Right cardiac atrium (tissue), 5 donors: Measurements from ENCODE around the gene MYO5A. TPM values are rescaled to one million over a fixed set of nuclear protein-coding genes. Genes with fewer than 3 reads are reported as not detected.

Experiments used
- ATAC-seq, 2 donors: fragments of 200-7000 bp; cut with Tn5 transposase; one replicate each; pipeline versions ENCODE4 v1.8.0 to v1.9.1; 2020; ENCODE audit warnings: moderate library complexity in 2 of 2, mild to moderate bottlenecking in 1 of 2
- DNase-seq, 3 donors: peaks; one replicate each; pipeline ENCODE4 v3.0.0-alpha.2; 2020
- H3K27ac ChIP-seq: one replicate; pipeline ENCODE4 v1.5.1; 2013; ENCODE audit warnings: mild to moderate bottlenecking, low read length, control low read depth, moderate library complexity
- H3K27me3 ChIP-seq: one replicate; pipeline ENCODE4 v1.6.1; 2013; ENCODE audit not compliant: control insufficient read depth, insufficient read depth
- H3K4me1 ChIP-seq: one replicate; pipeline ENCODE4 v1.6.1; 2013; ENCODE audit warnings: low read length; ENCODE audit not compliant: control insufficient read depth, insufficient read depth
- H3K4me3 ChIP-seq: one replicate; pipeline ENCODE4 v1.5.1; 2013; ENCODE audit warnings: low read length, control low read depth
- H3K9me3 ChIP-seq: one replicate; pipeline ENCODE4 v1.6.1; 2013; ENCODE audit warnings: low read length; ENCODE audit not compliant: control insufficient read depth
- WGBS: extraction: QIAGEN DNeasy Blood & Tissue Kit; methylation state at CpG from one replicate; pipeline ENCODE4 v1.1.7; 2013; 5-methylcytosine and 5-hydroxymethylcytosine counted together
- intact Hi-C, 4 donors: fragments of 100-400 bp; cut with DNase I; formaldehyde crosslinking; loops; one replicate each; pipeline versions ENCODE4 v1.11.0 to v1.14.0; 2022 to 2023
- polyA plus RNA-seq: library from polyadenylated mRNA; stranded (reverse); fragments of 200-250 nt; gene quantifications from one replicate; pipeline ENCODE4 v1.2.3, GENCODE V29; 2013
- total RNA-seq, 4 donors: library from RNA; stranded (reverse); fragmentation: NEBNext Ultra II Directional; extraction: Animal tissue kit (Norgen Biotek cat#: 25700); gene quantifications; one replicate each; pipeline ENCODE4 v1.2.1, GENCODE V29; 2021
- donor health status: healthy with polysubstance abuse.
- donor health status: DM: no; HTN: yes; CAD: no.
- donor health status: DM: no; HTN: no; CAD: no.
- donor health status: DM: no; HTN: yes; CAD: no; lungs with severe emphysema.
- donor health status: DM: yes; HTN: yes; CAD: no.

The MYO5A gene
- total and polyA plus RNA-seq, 5 donors: 4.1 to 17.7 (median 11.0) TPM

DNA sequence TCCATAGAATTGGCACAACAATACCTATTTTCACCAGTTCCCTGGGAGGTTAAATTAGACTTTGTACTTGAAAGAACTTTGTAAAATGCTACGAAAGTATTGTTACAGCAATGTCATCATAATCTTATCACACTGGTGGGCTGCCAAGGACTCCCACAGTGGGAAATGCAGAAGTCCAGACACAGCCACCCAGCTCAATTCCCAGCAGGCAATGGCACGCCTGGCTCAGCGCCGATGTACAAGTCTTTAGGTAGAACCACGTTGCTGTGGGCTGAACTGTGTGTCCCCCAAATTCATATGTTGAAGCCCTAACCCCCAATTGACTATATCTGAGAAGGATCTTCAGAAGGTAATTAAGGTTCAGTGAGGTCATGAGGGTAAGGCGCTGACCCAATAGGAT is 245.4 kb downstream of the MYO5A start:
- H3K27me3 ChIP-seq: no peaks in the 10 kb centered on the region
- DNase-seq (no peak), ATAC-seq (no peak)
- no peak overlapping the region for H3K4me3 ChIP-seq
- intact Hi-C loops: no loop called here
- no peaks in the 10 kb centered on the region for H3K4me1 ChIP-seq
- no peak overlapping the region for H3K27ac ChIP-seq
- no peaks in the 10 kb centered on the region for H3K9me3 ChIP-seq
- WGBS: 72% methylated on average over 6 of the region's 6 CpGs

DNA sequence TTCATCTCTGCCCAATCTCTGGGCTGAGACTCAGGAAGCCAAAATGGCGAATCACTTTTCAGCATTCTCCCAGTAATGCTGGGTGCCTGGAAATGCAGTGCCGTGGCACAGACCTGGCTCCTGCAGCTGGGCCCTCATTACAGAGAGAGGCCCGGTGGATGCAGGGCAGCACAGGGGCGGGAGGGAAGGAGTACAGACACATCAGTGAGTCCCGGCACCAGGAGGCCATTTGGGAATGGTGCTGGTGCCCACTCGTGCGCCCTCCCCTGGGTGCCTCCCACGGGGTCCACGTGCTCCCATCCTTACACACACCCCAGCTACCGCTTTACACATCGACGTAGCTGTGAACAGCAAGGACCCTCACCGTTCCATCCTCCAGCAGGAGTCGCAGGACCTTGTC is 246.3 kb downstream of the MYO5A start:
- intact Hi-C loops: no loop called here
- no peaks in the 10 kb centered on the region for H3K4me1 ChIP-seq
- 89% methylated on average over 14 of the region's 14 CpGs for WGBS
- no peaks in the 10 kb centered on the region for H3K27me3 ChIP-seq
- DNase-seq: no peak
- no peak overlapping the region for H3K4me3 ChIP-seq
- ATAC-seq: no peak
- H3K9me3 ChIP-seq: no peaks in the 10 kb centered on the region
- H3K27ac ChIP-seq: no peak overlapping the region

DNA sequence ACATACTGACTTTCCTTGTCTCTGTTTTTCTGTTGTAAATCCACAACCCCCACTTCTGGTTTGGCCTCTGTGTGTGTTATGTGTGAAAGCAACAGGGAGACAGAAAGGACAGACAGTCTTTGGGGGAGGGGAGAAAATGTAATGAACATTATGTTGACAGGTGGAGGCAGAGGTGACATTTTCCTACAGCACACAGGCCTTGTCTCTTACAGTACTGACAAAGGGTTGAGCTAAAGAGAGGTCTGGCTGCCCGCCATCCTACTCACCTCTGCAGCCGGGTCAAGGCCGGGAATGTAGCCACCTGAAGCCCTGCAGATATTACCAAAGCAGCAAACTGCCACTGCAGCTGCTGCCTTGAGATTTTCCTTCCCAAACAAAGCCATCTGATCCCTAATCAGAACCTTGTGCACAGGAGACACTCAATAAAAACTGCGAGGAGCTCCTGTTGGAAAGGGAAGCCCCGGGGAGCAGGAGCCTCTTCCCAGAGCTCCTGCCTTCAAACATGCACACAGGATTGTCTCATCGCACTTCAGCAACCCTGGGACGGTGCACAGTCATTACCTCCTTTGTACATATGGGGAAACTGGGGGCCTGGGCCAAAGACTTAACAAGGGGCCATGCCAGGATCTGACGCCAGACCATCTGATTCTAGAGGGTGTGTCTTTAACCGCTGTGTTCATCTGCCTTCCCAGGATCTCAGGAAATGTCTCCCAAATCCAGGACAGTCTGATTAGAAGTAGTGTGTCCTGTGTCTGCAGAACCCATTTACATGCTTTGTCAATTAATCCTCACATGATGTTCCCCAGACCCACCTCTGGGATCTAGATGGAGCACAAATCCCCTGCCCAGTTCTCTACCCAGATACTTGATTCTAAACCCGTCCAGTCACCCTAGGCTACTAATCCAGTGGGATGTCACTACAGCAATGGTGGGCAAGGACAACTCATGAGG is 247.3 kb downstream of the MYO5A start:
- Histone ChIP-seq H3K27ac (no peak overlapping the region), H3K9me3 (no peaks in the 10 kb centered on the region), H3K4me1 (no peaks in the 10 kb centered on the region), H3K27me3 (no peaks in the 10 kb centered on the region), H3K4me3 (no peak overlapping the region)
- no peak for DNase-seq
- ATAC-seq: no peak
- intact Hi-C loops: no loop called here
- 78% methylated on average over 10 of the region's 10 CpGs for WGBS

DNA sequence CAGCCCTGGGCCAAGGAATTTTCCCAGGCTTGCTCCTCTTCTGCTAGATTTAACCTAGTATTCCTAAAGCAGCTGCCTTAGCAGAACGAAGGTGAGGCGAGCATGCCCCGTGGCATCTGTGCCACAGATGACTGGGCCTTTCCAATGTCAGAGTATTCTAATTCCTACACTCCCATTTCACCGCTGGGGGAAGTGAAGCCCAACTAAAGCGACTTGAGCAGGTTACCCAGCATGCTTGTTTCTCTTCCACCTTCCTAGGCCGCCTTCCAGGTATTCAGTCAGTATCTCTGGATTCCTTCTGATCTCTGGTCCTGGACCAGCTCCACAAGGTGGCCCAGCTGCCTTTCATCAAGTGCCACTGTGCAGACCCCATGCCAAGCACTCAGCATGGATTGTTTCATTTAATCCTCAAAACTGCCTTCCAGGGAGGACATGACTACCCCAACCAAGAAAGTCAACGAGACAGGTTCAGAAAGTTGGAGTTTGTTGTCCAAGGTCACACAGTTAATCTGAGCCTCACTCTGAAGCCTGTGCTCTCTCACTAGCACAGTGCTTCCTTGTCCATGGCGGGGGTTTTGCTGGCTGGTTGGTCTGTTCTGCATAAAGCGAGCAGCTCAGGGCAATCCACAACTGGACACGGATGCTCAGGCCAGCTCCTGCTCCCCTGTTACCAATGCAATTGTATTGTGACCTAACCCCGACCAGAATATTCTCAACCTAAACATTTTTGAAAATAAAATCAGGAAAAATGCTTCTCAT is 248.2 kb downstream of the MYO5A start:
- no peaks in the 10 kb centered on the region for H3K27me3 ChIP-seq
- WGBS: 89% methylated on average over 11 of the region's 11 CpGs
- no peak for ATAC-seq
- no peaks in the 10 kb centered on the region for H3K4me1 ChIP-seq
- H3K9me3 ChIP-seq: no peaks in the 10 kb centered on the region
- H3K27ac ChIP-seq: no peak overlapping the region
- DNase-seq: no peak
- intact Hi-C loops: no loop called here
- no peak overlapping the region for H3K4me3 ChIP-seq

DNA sequence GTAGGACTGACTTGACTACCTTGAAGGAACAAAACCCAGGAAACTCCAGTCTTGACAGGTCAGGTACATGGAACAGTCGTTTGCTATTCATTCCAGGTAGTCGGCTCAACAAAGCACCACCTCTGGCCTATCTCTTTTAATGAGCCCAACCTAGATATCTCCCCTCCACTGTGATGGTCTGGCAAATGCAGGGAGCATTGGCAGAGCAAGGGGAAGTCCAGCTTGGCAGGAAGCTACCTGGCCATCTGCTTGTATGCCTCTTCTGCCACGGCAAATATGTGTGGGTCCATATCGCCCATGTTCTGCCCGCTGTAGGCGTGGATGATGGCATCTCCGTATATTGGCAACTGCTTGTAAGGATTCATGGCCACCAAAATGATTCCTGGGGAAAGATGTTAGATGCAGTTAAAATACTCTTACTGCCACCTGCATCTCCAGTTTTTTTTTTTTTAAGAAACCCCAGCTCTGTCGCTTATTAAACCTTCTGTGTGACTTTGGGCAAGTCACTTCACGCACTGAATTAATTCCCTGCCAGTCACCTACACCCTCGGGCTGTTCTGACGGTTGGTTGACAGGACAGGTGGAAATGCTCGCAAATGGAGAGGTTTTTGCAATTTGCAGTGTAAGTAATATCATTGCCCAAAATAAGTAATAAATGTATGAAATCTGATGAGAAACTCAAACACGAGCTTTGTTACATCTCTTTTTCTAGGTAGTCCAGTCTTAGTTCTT is 249.9 kb downstream of the MYO5A start:
- Histone ChIP-seq H3K4me1 (no peaks in the 10 kb centered on the region), H3K9me3 (no peaks in the 10 kb centered on the region), H3K27me3 (no peaks in the 10 kb centered on the region), H3K4me3 (no peak overlapping the region), H3K27ac (no peak overlapping the region)
- no peak for DNase-seq
- WGBS: 90% methylated on average over 13 of the region's 13 CpGs
- intact Hi-C loops: no loop called here
- no peak for ATAC-seq

DNA sequence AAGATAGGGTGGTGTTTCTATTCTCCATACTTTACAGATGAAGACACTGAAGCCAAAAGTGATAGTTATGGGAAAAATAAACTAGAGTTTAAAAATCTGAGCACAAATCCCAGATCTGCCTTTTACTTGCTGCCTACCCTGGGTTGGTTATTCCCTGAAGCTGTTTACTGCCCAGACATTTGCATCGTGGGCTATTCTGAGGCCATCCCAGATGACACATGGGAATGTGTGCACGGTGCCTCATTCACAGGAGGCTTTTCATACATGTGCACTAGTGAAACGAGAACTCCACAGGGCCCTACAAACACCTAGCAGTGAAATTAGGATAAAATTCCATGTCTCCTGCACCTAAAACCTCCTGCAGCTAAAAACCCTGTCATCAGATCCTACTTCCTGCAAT is 250.5 kb downstream of the MYO5A start:
- DNase-seq (no peak), ATAC-seq (no peak)
- intact Hi-C loops: no loop called here
- H3K4me1 ChIP-seq: no peaks in the 10 kb centered on the region
- H3K9me3 ChIP-seq: no peaks in the 10 kb centered on the region
- 78% methylated on average over 3 of the region's 3 CpGs for WGBS
- H3K4me3 ChIP-seq: no peak overlapping the region
- H3K27me3 ChIP-seq: no peaks in the 10 kb centered on the region
- no peak overlapping the region for H3K27ac ChIP-seq

DNA sequence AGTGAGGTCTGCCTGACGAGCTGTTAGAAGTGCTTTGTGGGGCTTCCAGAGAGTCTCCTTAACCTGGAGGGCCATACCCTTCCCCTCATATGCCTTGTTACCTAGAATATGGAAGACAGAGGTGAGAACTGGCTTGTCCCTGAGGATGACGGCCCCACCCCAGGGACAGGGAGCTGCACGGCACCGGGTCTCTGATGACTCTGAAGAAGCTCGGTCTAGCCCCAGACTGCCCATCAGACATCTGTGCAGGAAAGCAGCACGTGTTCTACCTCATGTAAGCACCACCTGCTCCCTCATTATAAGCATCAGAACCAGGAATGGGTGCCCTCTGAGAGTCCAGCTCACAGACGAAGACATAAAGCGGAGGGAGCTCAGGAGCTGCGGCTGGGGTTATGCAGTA is 251.1 kb downstream of the MYO5A start:
- no peaks in the 10 kb centered on the region for H3K27me3 ChIP-seq
- no peaks in the 10 kb centered on the region for H3K4me1 ChIP-seq
- DNase-seq: no peak
- no peaks in the 10 kb centered on the region for H3K9me3 ChIP-seq
- WGBS: 90% methylated on average over 9 of the region's 9 CpGs
- intact Hi-C loops: no loop called here
- no peak overlapping the region for H3K27ac ChIP-seq
- ATAC-seq: no peak
- no peak overlapping the region for H3K4me3 ChIP-seq

DNA sequence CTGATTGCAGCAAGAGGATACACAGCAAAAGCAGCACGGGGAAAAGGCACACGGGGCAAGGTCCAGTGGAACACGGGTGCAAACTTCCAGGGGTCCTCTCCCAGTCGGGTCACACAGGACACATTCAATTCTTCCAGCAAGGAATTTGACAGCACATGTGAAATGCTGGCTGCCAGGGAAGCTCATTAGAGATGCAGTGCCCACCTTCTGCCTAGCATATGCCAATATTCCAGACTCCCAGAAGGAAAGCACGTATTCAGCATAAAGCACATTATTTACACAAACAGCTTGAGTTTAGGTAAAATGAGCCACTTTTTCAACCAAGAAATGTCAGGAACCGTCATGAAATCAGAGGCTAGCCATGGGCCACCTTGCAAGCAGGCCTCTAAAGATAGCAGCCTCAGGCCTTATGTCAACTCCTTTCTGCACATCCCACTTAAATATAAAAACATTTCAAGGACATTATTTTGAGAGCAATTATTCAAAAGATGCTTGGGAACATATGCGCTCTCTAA is 252.4 kb downstream of the MYO5A start:
- WGBS: 91% methylated on average over 7 of the region's 7 CpGs

DNA sequence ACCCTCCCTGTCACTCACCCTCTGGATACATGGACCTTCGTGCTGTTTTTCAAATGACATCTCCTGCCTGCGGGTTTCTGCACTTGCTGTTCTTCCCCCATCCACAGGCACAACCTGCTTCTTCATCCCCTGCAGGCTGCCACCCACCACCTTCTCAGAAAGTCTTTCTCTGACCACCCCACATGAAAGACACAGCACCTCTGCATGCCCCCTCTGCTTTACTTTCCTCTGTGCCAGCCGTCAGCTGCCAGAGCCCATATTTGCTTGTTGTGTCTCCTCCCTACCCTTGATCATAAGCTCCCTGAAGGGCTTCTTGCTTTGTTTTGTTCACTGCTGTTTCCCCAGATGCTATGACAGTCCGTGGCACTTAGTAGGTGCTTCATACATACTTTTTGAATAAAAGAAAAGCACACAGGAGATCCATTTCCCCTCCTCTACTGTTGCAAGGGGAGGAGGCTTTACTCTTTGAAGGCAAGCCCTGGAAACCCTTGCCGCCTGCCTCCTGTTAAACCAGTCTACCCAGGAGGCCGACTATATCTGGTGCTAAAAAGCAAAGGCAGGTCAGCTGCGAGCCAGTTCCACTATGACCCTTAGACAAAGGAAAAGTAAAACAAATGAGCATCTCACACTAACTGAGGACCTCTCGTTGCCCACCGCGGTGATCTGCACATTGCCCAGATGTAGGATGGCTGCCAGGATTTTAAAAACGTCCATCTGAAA is 265.0 kb downstream of the MYO5A start:
- 83% methylated on average over 11 of the region's 11 CpGs for WGBS
- Histone ChIP-seq H3K27ac (no peak overlapping the region), H3K27me3 (no peaks in the 10 kb centered on the region), H3K9me3 (no peaks in the 10 kb centered on the region), H3K4me3 (no peak overlapping the region), H3K4me1 (peaks cover 4% of the 10 kb centered on the region)
- intact Hi-C loops: loop anchor here in 1 of 4 donors (10.0 kb wide), 1 partner anchor 549 kb away; no protein-coding TSS in a partner anchor
- DNase-seq (no peak), ATAC-seq (no peak)

More for the DNA sequence above, 252.4 kb downstream of the MYO5A start:
- no peaks in the 10 kb centered on the region for H3K9me3 ChIP-seq
- intact Hi-C loops: no loop called here
- no peak overlapping the region for H3K4me3 ChIP-seq
- no peaks in the 10 kb centered on the region for H3K27me3 ChIP-seq
- ATAC-seq: no peak
- no peak overlapping the region for H3K27ac ChIP-seq
- H3K4me1 ChIP-seq: no peaks in the 10 kb centered on the region
- no peak for DNase-seq

DNA sequence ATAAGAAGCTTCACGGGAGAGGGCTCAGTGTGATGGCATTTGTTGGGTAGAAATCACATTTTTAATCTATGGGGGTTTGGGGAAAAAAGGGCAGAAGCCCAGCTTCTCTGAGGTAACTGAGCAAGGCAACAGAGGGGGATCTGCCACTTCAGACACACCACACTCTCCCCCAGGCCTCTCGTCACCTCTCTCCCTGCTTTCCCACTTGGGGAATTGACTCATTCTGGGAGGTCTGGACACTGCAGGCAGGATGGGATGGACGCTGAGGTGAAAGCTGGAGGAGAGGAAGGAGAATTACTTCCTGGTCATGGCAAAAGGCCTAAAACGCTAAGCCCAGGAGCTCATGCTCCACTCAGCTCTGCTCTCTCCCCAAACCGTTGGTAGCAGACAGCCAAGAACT is 266.3 kb downstream of the MYO5A start:
- DNase-seq (no peak), ATAC-seq (no peak)
- intact Hi-C loops: loop anchor here in 1 of 4 donors (10.0 kb wide), 1 partner anchor 548 kb away; no protein-coding TSS in a partner anchor
- H3K4me3 ChIP-seq: no peak overlapping the region
- peak overlapping the region; percentile 31 for H3K27ac ChIP-seq
- no peaks in the 10 kb centered on the region for H3K27me3 ChIP-seq
- peaks cover 5% of the 10 kb centered on the region for H3K4me1 ChIP-seq
- H3K9me3 ChIP-seq: no peaks in the 10 kb centered on the region
- WGBS: 62% methylated on average over 5 of the region's 5 CpGs
